Measurements from ENCODE around the gene HLA-DMB. TPM values are rescaled to one million over a fixed set of nuclear protein-coding genes. Genes with fewer than 3 reads are reported as not detected.

The HLA-DMB gene
- total RNA-seq, 6 donors from 2014 or later = 35.6 to 233 (median 80.6) TPM

DNA sequence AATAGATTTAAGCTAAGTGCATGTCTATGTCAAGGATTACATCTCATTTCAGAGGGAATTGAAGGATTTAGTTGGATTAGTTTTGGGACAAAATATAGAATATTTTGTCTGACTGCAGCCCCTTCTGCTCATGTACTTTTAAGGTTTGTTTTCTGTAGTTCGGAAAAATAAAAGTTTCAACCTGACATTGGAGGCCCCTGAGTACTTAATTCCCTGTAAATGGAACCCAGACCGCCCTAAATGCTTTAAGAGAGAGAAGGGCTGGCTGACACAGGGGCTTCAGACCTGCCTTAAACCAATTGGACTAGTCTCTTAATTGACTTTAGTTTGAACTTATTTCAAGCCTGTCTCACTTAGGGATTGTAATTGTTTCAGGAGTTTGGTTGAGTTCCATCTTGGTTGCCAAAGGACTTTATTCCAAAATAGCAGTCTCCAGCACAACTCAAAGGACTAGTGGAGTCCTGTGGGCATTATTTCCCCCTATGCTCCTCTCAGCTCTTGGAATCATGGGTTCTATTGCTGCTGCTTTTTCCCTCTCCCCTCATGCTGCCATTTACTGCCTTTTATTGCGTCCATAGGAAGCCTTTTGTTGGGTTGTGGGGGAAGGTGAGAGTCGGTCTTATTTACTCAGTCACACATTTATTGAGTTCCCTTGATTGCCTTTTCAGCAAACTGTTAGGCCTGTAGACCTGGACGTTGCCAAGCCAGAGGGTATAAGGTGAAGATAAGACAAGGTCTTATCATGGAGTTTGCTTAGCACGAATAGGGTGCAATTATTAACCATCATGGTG, 42.1 kb upstream of the HLA-DMB start:
- Histone ChIP-seq H3K36me3 (peaks cover 34 to 48% (median 41%) of the 10 kb centered on the region in 4 donors), H3K27ac (peak overlapping the region in 1 of 4 donors; percentile 33), H3K4me1 (peaks cover 7 to 34% (median 19%) of the 10 kb centered on the region in 4 donors), H3K9me3 (no peaks in the 10 kb centered on the region), H3K4me3 (no peak overlapping the region), H3K27me3 (no peaks in the 10 kb centered on the region)
- DNase-seq (no peak), ATAC-seq (ENCODE audit: low FRiP score in 2 of 2) (no peak)
- 62 to 63% methylated on average over 6 of the region's 6 CpGs for WGBS, 2 donors
- TF ChIP-seq, protein P1, sequence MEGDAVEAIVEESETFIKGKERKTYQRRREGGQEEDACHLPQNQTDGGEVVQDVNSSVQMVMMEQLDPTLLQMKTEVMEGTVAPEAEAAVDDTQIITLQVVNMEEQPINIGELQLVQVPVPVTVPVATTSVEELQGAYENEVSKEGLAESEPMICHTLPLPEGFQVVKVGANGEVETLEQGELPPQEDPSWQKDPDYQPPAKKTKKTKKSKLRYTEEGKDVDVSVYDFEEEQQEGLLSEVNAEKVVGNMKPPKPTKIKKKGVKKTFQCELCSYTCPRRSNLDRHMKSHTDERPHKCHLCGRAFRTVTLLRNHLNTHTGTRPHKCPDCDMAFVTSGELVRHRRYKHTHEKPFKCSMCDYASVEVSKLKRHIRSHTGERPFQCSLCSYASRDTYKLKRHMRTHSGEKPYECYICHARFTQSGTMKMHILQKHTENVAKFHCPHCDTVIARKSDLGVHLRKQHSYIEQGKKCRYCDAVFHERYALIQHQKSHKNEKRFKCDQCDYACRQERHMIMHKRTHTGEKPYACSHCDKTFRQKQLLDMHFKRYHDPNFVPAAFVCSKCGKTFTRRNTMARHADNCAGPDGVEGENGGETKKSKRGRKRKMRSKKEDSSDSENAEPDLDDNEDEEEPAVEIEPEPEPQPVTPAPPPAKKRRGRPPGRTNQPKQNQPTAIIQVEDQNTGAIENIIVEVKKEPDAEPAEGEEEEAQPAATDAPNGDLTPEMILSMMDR (IDR thresholded peaks at IDR 0.05) = no peak
- TF ChIP-seq EP300 (IDR thresholded peaks at IDR 0.05) = no peak

DNA sequence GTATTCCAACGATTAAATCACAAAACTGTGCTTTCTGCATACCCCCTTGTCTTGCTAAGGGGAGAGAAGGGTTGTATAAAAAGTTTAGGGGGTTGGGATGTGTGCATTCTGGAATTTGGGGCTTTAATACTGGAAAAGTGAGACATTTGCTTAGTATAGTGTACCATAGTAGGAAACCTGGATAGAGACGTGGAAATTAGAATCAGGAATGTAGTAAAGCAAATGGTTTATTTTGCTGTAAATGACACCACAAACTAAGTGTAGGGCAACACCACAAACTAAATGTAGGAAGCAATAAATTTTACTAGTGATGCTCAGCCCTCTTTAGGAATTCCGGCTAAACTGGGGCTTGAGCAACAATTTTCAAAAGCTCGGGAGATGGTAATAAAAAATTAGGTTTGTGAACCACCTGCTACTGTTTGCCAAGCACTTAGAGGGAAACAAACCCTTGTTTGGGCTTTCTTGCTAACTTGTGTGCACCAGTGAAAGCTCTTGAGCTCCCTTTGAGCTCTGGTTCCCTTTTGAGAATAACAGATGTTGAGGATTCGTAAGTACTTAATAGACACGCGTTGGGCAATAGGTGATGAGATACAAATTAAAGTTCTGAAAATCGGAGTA, 41.4 kb upstream of the HLA-DMB start:
- H3K27me3 ChIP-seq = no peaks in the 10 kb centered on the region
- no peak for TF ChIP-seq POLR2AphosphoS5 (IDR thresholded peaks at IDR 0.05)
- TF ChIP-seq POLR2A (IDR thresholded peaks at IDR 0.05) = no peak
- TF ChIP-seq, protein P1 (IDR thresholded peaks at IDR 0.05) = no peak
- no peak for TF ChIP-seq EP300 (IDR thresholded peaks at IDR 0.05)
- H3K9me3 ChIP-seq = no peaks in the 10 kb centered on the region
- WGBS, 2 donors = 51 to 53% methylated on average over 8 of the region's 8 CpGs
- H3K36me3 ChIP-seq = peaks cover 41 to 55% (median 48%) of the 10 kb centered on the region in 4 donors
- ATAC-seq (ENCODE audit: low FRiP score in 2 of 2) (no peak), DNase-seq (no peak)
- H3K27ac ChIP-seq = peak overlapping the region in 1 of 4 donors; percentile 30
- no peak overlapping the region for H3K4me3 ChIP-seq
- H3K4me1 ChIP-seq = peaks cover 12 to 41% (median 25%) of the 10 kb centered on the region in 4 donors

- no peak overlapping the region for H3K27ac ChIP-seq
- WGBS, 2 donors = 62 to 77% methylated on average over 11 of the region's 11 CpGs
- peaks cover 57 to 72% (median 62%) of the 10 kb centered on the region in 4 donors for H3K36me3 ChIP-seq
Measured at GRCh38 chr6:32980488-32981038, 39.7 kb upstream of the HLA-DMB start.

GRCh38 chr6:32979720-32980487, 39.1 kb upstream of the HLA-DMB start:
- H3K27ac ChIP-seq = no peak overlapping the region
- no peak for DNase-seq
- H3K36me3 ChIP-seq = peaks cover 63 to 78% (median 68%) of the 10 kb centered on the region in 4 donors
- no peak for ATAC-seq (ENCODE audit: low FRiP score in 2 of 2)
- H3K4me1 ChIP-seq = peaks cover 34 to 63% (median 45%) of the 10 kb centered on the region in 4 donors
- H3K4me3 ChIP-seq = no peak overlapping the region
- TF ChIP-seq, protein P1 (IDR thresholded peaks at IDR 0.05) = no peak
- no peak for TF ChIP-seq POLR2AphosphoS5 (IDR thresholded peaks at IDR 0.05)
- no peaks in the 10 kb centered on the region for H3K9me3 ChIP-seq
- WGBS, 2 donors = 88 to 89% methylated on average over 12 of the region's 12 CpGs
- no peaks in the 10 kb centered on the region for H3K27me3 ChIP-seq

More at GRCh38 chr6:32980488-32981038, 39.7 kb upstream of the HLA-DMB start:
- H3K4me1 ChIP-seq = peaks cover 28 to 58% (median 41%) of the 10 kb centered on the region in 4 donors
- DNase-seq = no peak
- ATAC-seq (ENCODE audit: low FRiP score in 2 of 2) = no peak
- no peak overlapping the region for H3K4me3 ChIP-seq
- H3K27me3 ChIP-seq = no peaks in the 10 kb centered on the region
- no peaks in the 10 kb centered on the region for H3K9me3 ChIP-seq
- TF ChIP-seq EP300 (IDR thresholded peaks at IDR 0.05) (no peak), POLR2A (IDR thresholded peaks at IDR 0.05) (no peak), POLR2AphosphoS5 (IDR thresholded peaks at IDR 0.05) (no peak)
- TF ChIP-seq, protein P1 (IDR thresholded peaks at IDR 0.05) = no peak
